PC-3 (cell line): Measurements from ENCODE around the gene CPN2. TPM values are rescaled to one million over a fixed set of nuclear protein-coding genes. Genes with fewer than 3 reads are reported as not detected.

Experiments used
- ATAC-seq: fragments of 200-7000 bp; cut with Tn5 transposase; 2 replicates; pipeline ENCODE4 v1.9.1; 2020; ENCODE audit warnings: mild to moderate bottlenecking, moderate library complexity
- BruUV-seq: library from RNA; stranded (reverse); fragments of 400-500 nt; replicated peaks from 2 replicates; lab custom pipeline; 2021; lab: Mats Ljungman, UMichigan
- CTCF ChIA-PET: fragments of 300-600 bp; sonication (Branson Sonifier 250); formaldehyde crosslinking; loops from one replicate; lab custom pipeline; 2022; ENCODE audit warnings: antibody characterized with exemption; lab: Charles Lee
- POLR2A ChIA-PET: fragments of 300-600 bp; sonication (Branson Sonifier 250); formaldehyde crosslinking; loops from one replicate; lab custom pipeline; 2022; ENCODE audit warnings: antibody characterized with exemption; ENCODE audit not compliant: unreplicated experiment; lab: Charles Lee
- DNase-seq: peaks from one replicate; pipeline ENCODE4 v3.0.0-alpha.2; 2015
- H2AFZ ChIP-seq: fragments of 300-600 bp; sonication (generic); 2 replicates; pipeline ENCODE4 v1.6.0; 2016; ENCODE audit warnings: antibody characterized with exemption, low read length
- H3F3A ChIP-seq: fragments of 300-600 bp; sonication (generic); one replicate; pipeline ENCODE4 v1.6.0; 2017; ENCODE audit warnings: antibody characterized with exemption, low read length, control low read depth, mild to moderate bottlenecking; ENCODE audit not compliant: unreplicated experiment
- H3K27ac ChIP-seq: fragments of 300-600 bp; sonication (generic); 2 replicates; pipeline ENCODE4 v1.5.1; 2016; ENCODE audit warnings: mild to moderate bottlenecking, low read length
- H3K27me3 ChIP-seq: fragments of 300-600 bp; sonication (generic); 2 replicates; pipeline ENCODE4 v1.6.1; 2016; ENCODE audit warnings: low read length, mixed read lengths
- H3K36me3 ChIP-seq: fragments of 300-600 bp; sonication (generic); 2 replicates; pipeline ENCODE4 v1.6.1; 2016; ENCODE audit warnings: low read depth, mixed run types, low read length, mixed read lengths
- H3K4me1 ChIP-seq: fragments of 300-600 bp; sonication (generic); 2 replicates; pipeline ENCODE4 v1.5.1; 2016; ENCODE audit warnings: low read length; ENCODE audit not compliant: insufficient read depth
- H3K4me2 ChIP-seq: fragments of 300-600 bp; sonication (generic); 2 replicates; pipeline ENCODE4 v1.6.0; 2016; ENCODE audit warnings: low read length
- H3K4me3 ChIP-seq: fragments of 300-600 bp; sonication (generic); 2 replicates; pipeline ENCODE4 v1.5.1; 2016; ENCODE audit warnings: mild to moderate bottlenecking, low read length, mixed read lengths
- H3K79me2 ChIP-seq: fragments of 300-600 bp; sonication (generic); 2 replicates; pipeline ENCODE4 v1.6.1; 2017; ENCODE audit warnings: low read length, mixed read lengths
- H3K9ac ChIP-seq: fragments of 300-600 bp; sonication (generic); 2 replicates; pipeline ENCODE4 v1.6.0; 2016; ENCODE audit warnings: mild to moderate bottlenecking, low read length
- H3K9me2 ChIP-seq: fragments of 300-600 bp; sonication (generic); replicated peaks from 2 replicates; pipeline ENCODE4 v1.6.1; 2016; ENCODE audit warnings: mixed run types, low read length, mixed read lengths
- H3K9me3 ChIP-seq: fragments of 300-600 bp; sonication (generic); 2 replicates; pipeline ENCODE4 v1.6.1; 2016; ENCODE audit warnings: low read length, mixed read lengths
- H4K20me1 ChIP-seq: fragments of 300-600 bp; sonication (generic); 2 replicates; pipeline ENCODE4 v1.6.1; 2016; ENCODE audit warnings: low read length, mixed read lengths
- CTCF ChIP-seq: fragments of 300-600 bp; sonication (generic); conservative IDR thresholded peaks from 2 replicates; pipeline ENCODE4 v1.5.1; 2017; ENCODE audit warnings: antibody characterized with exemption, low read depth, mild to moderate bottlenecking, low read length
- EZH2 ChIP-seq: fragments of 300-600 bp; sonication (generic); IDR thresholded peaks from one replicate; pipeline ENCODE4 v1.6.1; 2017; ENCODE audit warnings: antibody characterized with exemption, mild to moderate bottlenecking, low read length; ENCODE audit not compliant: unreplicated experiment
- EZH2phosphoT487 ChIP-seq: fragments of 300-600 bp; sonication (generic); IDR thresholded peaks from 2 replicates; pipeline ENCODE4 v1.6.1; 2018; ENCODE audit warnings: mild to moderate bottlenecking, antibody characterized with exemption, low read length, borderline replicate concordance
- intact Hi-C: fragments of 100-400 bp; cut with micrococcal nuclease; formaldehyde crosslinking; loops from 2 replicates; pipeline ENCODE4 v1.9.0; 2023
- total RNA-seq: library from RNA; depleted of rRNA; stranded (reverse); fragments of >200 nt; gene quantifications from 2 replicates; pipeline ENCODE4 v1.2.3, GENCODE V29; 2014

Gene CPN2
- total RNA-seq, 1 experiment from 2014 or later = 0.07 TPM

GRCh38 chr3:194346621-194347020 lies 4.5 kb downstream of the CPN2 start:
- ATAC-seq = no peak
- DNase-seq = no peak
- Histone ChIP-seq H3K9me3 (no peaks in the 10 kb centered on the region), H3K4me3 (no peak overlapping the region), H3K27me3 (no peaks in the 10 kb centered on the region), H3K4me2 (no peak overlapping the region), H3K27ac (no peak overlapping the region), H3F3A (no peaks in the 10 kb centered on the region), H3K4me1 (no peaks in the 10 kb centered on the region; the same call in 1 of the 2 replicates), H2AFZ (no peak overlapping the region), H4K20me1 (no peaks in the 10 kb centered on the region), H3K9ac (no peak overlapping the region), H3K79me2 (no peaks in the 10 kb centered on the region), H3K36me3 (no peaks in the 10 kb centered on the region), H3K9me2 (no peaks in the 10 kb centered on the region)
- TF ChIP-seq EZH2 (no peak), EZH2phosphoT487 (no peak), CTCF (no peak)
- CTCF ChIA-PET = interaction anchor here (1.2 kb wide), 1 partner anchor 13 kb away, joined by 3 read pairs; no protein-coding TSS in a partner anchor
- intact Hi-C loops = no loop called here
- POLR2A ChIA-PET = no interaction called here
- no TSS peak for BruUV-seq

DNA sequence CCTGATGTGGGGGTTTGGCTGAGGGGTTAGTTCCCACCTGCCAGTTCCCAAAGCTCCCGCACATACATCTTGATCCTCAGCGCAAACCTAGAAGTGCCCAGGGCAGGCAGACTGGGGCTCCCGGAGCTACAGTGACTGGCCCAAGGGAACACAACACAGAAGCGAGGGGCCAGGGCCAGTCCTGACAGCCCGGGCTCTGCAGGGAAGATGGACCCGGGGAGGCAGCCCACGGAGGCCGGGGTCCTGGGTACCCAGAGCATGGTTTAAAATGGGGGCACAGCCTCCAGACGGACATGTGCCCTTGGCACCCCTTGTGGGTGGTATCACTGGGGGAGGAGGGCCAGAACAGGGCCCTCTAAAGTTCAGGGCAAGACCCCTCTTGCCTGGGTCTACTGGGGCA lies 5.1 kb downstream of the CPN2 start:
- H3K4me1 ChIP-seq = no peaks in the 10 kb centered on the region; the same call in 1 of the 2 replicates
- intact Hi-C loops = no loop called here
- BruUV-seq = no TSS peak
- no peak overlapping the region for H3K4me2 ChIP-seq
- TF ChIP-seq CTCF = no peak
- TF ChIP-seq EZH2phosphoT487 = no peak
- TF ChIP-seq EZH2 = no peak
- ChIA-PET POLR2A (no interaction called here), CTCF (interaction anchor here (1.2 kb wide), 1 partner anchor 12 kb away, joined by 3 read pairs; no protein-coding TSS in a partner anchor)
- no peaks in the 10 kb centered on the region for H3K79me2 ChIP-seq
- no peaks in the 10 kb centered on the region for H4K20me1 ChIP-seq
- H3K27ac ChIP-seq = no peak overlapping the region
- H3K9ac ChIP-seq = no peak overlapping the region
- no peaks in the 10 kb centered on the region for H3K36me3 ChIP-seq
- H3K9me3 ChIP-seq = no peaks in the 10 kb centered on the region
- H2AFZ ChIP-seq = no peak overlapping the region
- no peaks in the 10 kb centered on the region for H3K27me3 ChIP-seq
- DNase-seq (no peak), ATAC-seq (no peak)
- H3F3A ChIP-seq = no peaks in the 10 kb centered on the region
- no peak overlapping the region for H3K4me3 ChIP-seq
- H3K9me2 ChIP-seq = no peaks in the 10 kb centered on the region

- no peaks in the 10 kb centered on the region for H4K20me1 ChIP-seq
- intact Hi-C loops = loop anchor here (1.0 to 5.0 kb wide), 3 partner anchors 11 to 677 kb away; no protein-coding TSS in a partner anchor
- H3K36me3 ChIP-seq = no peaks in the 10 kb centered on the region
- H2AFZ ChIP-seq = no peak overlapping the region
- ChIA-PET POLR2A (no interaction called here), CTCF (interaction anchor here (0.6 to 1.0 kb wide), 7 partner anchors 11 to 636 kb away, joined by 3 to 4 read pairs (median 3); no protein-coding TSS in a partner anchor)
- H3K9me2 ChIP-seq = no peaks in the 10 kb centered on the region
- no peaks in the 10 kb centered on the region for H3K27me3 ChIP-seq
- no peak overlapping the region for H3K27ac ChIP-seq
- no TSS peak for BruUV-seq
- 0 out of 2 replicates have a peak overlapping the region, but pooled peaks have one; percentile 3 for H3K4me2 ChIP-seq
- H3K79me2 ChIP-seq = no peaks in the 10 kb centered on the region
- DNase-seq (peak; percentile 82), ATAC-seq (peak; percentile 91)
- no peaks in the 10 kb centered on the region for H3F3A ChIP-seq
- no peak overlapping the region for H3K4me3 ChIP-seq
- TF ChIP-seq EZH2 = no peak
- TF ChIP-seq CTCF = peak; percentile 98
- H3K9me3 ChIP-seq = no peaks in the 10 kb centered on the region
- H3K9ac ChIP-seq = no peak overlapping the region
- no peaks in the 10 kb centered on the region; the same call in 1 of the 2 replicates for H3K4me1 ChIP-seq
Observed at GRCh38 chr3:194344012-194344411, 7.1 kb downstream of the CPN2 start.
